ENCODE measurements around the gene LRMDA. TPM values are rescaled to one million over a fixed set of nuclear protein-coding genes. Genes with fewer than 3 reads are reported as not detected.

The LRMDA gene
- total RNA-seq, 3 donors from 2014 or later = 8.3 to 17.1 (median 11.1) TPM

GRCh38 chr10:76488602-76489001 is 1057.2 kb downstream of the LRMDA start:
- H3K27ac ChIP-seq = no peak overlapping the region
- peaks cover 11 to 35% of the 10 kb centered on the region in 2 donors for H3K9me3 ChIP-seq
- H3K36me3 ChIP-seq = peaks cover 3% of the 10 kb centered on the region
- no peak for DNase-seq (ENCODE audit: low spot score in 2 of 2)
- H3K4me3 ChIP-seq = no peak overlapping the region
- intact Hi-C loops (cut with DNase I; ENCODE audit: low total_unique reads) = no loop called here
- no peaks in the 10 kb centered on the region for H3K27me3 ChIP-seq
- TF ChIP-seq CTCF (IDR thresholded peaks at IDR 0.05) (no peak), POLR2AphosphoS5 (IDR thresholded peaks at IDR 0.05) (no peak), POLR2A (IDR thresholded peaks at IDR 0.05) (no peak)
- no peaks in the 10 kb centered on the region for H3K4me1 ChIP-seq

- DNase-seq (ENCODE audit: low spot score in 2 of 2) = no peak
- Histone ChIP-seq H3K27me3 (no peaks in the 10 kb centered on the region), H3K9me3 (peaks cover 11 to 35% of the 10 kb centered on the region in 2 donors), H3K27ac (no peak overlapping the region), H3K4me3 (no peak overlapping the region), H3K36me3 (no peaks in the 10 kb centered on the region), H3K4me1 (no peaks in the 10 kb centered on the region)
- TF ChIP-seq POLR2AphosphoS5 (IDR thresholded peaks at IDR 0.05) = no peak
- TF ChIP-seq CTCF (IDR thresholded peaks at IDR 0.05) = no peak
- no peak for TF ChIP-seq POLR2A (IDR thresholded peaks at IDR 0.05)
- intact Hi-C loops (cut with DNase I; ENCODE audit: low total_unique reads) = no loop called here
Observed at GRCh38 chr10:76491216-76491615, 1059.8 kb downstream of the LRMDA start.

GRCh38 chr10:76492026-76492425 is 1060.6 kb downstream of the LRMDA start:
- no peak for TF ChIP-seq CTCF (IDR thresholded peaks at IDR 0.05)
- no peak for TF ChIP-seq POLR2A (IDR thresholded peaks at IDR 0.05)
- no peak for TF ChIP-seq POLR2AphosphoS5 (IDR thresholded peaks at IDR 0.05)
- H3K27me3 ChIP-seq = no peaks in the 10 kb centered on the region
- no peak for DNase-seq (ENCODE audit: low spot score in 2 of 2)
- peaks cover 11 to 35% of the 10 kb centered on the region in 2 donors for H3K9me3 ChIP-seq
- H3K36me3 ChIP-seq = no peaks in the 10 kb centered on the region
- no peaks in the 10 kb centered on the region for H3K4me1 ChIP-seq
- intact Hi-C loops (cut with DNase I; ENCODE audit: low total_unique reads) = no loop called here
- no peak overlapping the region for H3K4me3 ChIP-seq
- no peak overlapping the region for H3K27ac ChIP-seq

- peaks cover 11 to 35% of the 10 kb centered on the region in 2 donors for H3K9me3 ChIP-seq
- no peak overlapping the region for H3K4me3 ChIP-seq
- TF ChIP-seq POLR2A (IDR thresholded peaks at IDR 0.05) (no peak), POLR2AphosphoS5 (IDR thresholded peaks at IDR 0.05) (no peak), CTCF (IDR thresholded peaks at IDR 0.05) (no peak)
- no peak for DNase-seq (ENCODE audit: low spot score in 2 of 2)
- intact Hi-C loops (cut with DNase I; ENCODE audit: low total_unique reads) = no loop called here
- no peaks in the 10 kb centered on the region for H3K4me1 ChIP-seq
- no peaks in the 10 kb centered on the region for H3K27me3 ChIP-seq
- H3K27ac ChIP-seq = no peak overlapping the region
- no peaks in the 10 kb centered on the region for H3K36me3 ChIP-seq
Observed at GRCh38 chr10:76492678-76493472, 1061.5 kb downstream of the LRMDA start.

- Histone ChIP-seq H3K9me3 (peaks cover 7 to 9% of the 10 kb centered on the region in 2 donors), H3K27ac (no peak overlapping the region), H3K4me1 (no peaks in the 10 kb centered on the region), H3K36me3 (no peaks in the 10 kb centered on the region), H3K27me3 (no peaks in the 10 kb centered on the region), H3K4me3 (no peak overlapping the region)
- no peak for TF ChIP-seq POLR2AphosphoS5 (IDR thresholded peaks at IDR 0.05)
- intact Hi-C loops (cut with DNase I; ENCODE audit: low total_unique reads) = no loop called here
- no peak for DNase-seq (ENCODE audit: low spot score in 2 of 2)
Observed at GRCh38 chr10:76497666-76498065, 1066.2 kb downstream of the LRMDA start.
